ENCODE measurements around the gene SSTR3. TPM values are rescaled to one million over a fixed set of nuclear protein-coding genes. Genes with fewer than 3 reads are reported as not detected.

Gene SSTR3
- total and polyA plus RNA-seq, 9 of the 15 experiments (the other 6 are each of a cell fraction or from before 2014, with no cell fraction given): 0.03 TPM; not detected in 8

- TF ChIP-seq RB1 (IDR thresholded peaks at IDR 0.05; ENCODE audit: low read depth) (no peak), ZNF740 (CRISPR knock-in tag; IDR thresholded peaks at IDR 0.05) (no peak; the same call in 1 of the 2 replicates), ZNF740 (tag; IDR thresholded peaks at IDR 0.05) (no peak), ZBED1 (IDR thresholded peaks at IDR 0.05) (no peak), THRAP3 (IDR thresholded peaks at IDR 0.05; ENCODE audit: borderline replicate concordance) (no peak), NUFIP1 (IDR thresholded peaks at IDR 0.05; ENCODE audit: partially characterized antibody) (no peak), TCF7L2 (IDR thresholded peaks at IDR 0.05; ENCODE audit: low read depth, low read length) (no peak)
These were observed 14.2 kb upstream of the SSTR3 start (continued) for GRCh38 chr22:37226514-37226913.

- Histone ChIP-seq H3K27ac (ENCODE audit: extremely low read depth, low read depth, low read length) (no peak overlapping the region), H3K4me1 (replicated peaks in 1 of 2; ENCODE audit: control insufficient read depth in 2 of 2, insufficient read depth in 2 of 2, low read length in 2 of 2) (peaks cover 17 to 29% of the 10 kb centered on the region in 2 experiments), H3K9ac (ENCODE audit: insufficient read depth in 1 of 2, low read depth in 2 of 2, low read length in 2 of 2) (no peak overlapping the region), H3K9me3 (replicated peaks; ENCODE audit: control insufficient read depth, insufficient read depth, low read depth, low read length) (no peaks in the 10 kb centered on the region), H3K9me1 (ENCODE audit: control insufficient read depth, insufficient read depth, low read length) (no peaks in the 10 kb centered on the region), H3K36me3 (ENCODE audit: control insufficient read depth, insufficient read depth, low read length) (peaks cover 60% of the 10 kb centered on the region; the same call in 2 of the 3 replicates), H4K20me1 (replicated peaks; ENCODE audit: control insufficient read depth, insufficient read depth, low read length) (no peaks in the 10 kb centered on the region), H3K79me2 (ENCODE audit: control insufficient read depth, insufficient read depth, low read length) (peaks cover 12% of the 10 kb centered on the region), H3K4me3 (no peak overlapping the region), H3K4me2 (ENCODE audit: insufficient read depth, low read length) (no peak overlapping the region), H2AFZ (ENCODE audit: low read depth, low read length) (no peak overlapping the region), H3K27me3 (ENCODE audit: control insufficient read depth in 2 of 2, insufficient read depth in 2 of 2, low read length in 2 of 2) (no peaks in the 10 kb centered on the region)
- ChIA-PET CTCF (ENCODE audit: low intra/inter-chr PET ratio) (no interaction called here), POLR2A (interaction anchor here (0.8 to 1.6 kb wide), 2 partner anchors 10 to 16 kb away, joined by 3 to 4 read pairs; no protein-coding TSS in a partner anchor)
- WGBS (ENCODE audit: insufficient coverage, low coverage, missing lambda C conversion rate): 91% methylated on average over 3 of the region's 4 CpGs
- TF ChIP-seq HNRNPH1 (optimal IDR thresholded peaks at IDR 0.05; ENCODE audit: low read depth, low read length) (no peak), GATAD2A (IDR thresholded peaks at IDR 0.05) (no peak), FOXM1 (IDR thresholded peaks at IDR 0.05; ENCODE audit: low read depth) (no peak), FOXM1 (CRISPR knock-in tag; IDR thresholded peaks at IDR 0.05; ENCODE audit: low read depth) (no peak), CAMTA2 (CRISPR knock-in tag; conservative IDR thresholded peaks at IDR 0.05) (no peak), SMARCE1 (IDR thresholded peaks at IDR 0.05) (no peak), ZNF143 (CRISPR knock-in tag; IDR thresholded peaks at IDR 0.05) (no peak)
- FAIRE-seq (no peak), DNase-seq (ENCODE audit: extremely low read depth in 1 of 4, low spot score in 3 of 4) (no peak), ATAC-seq (no peak)
- no TSS peak for BruUV-seq (replicated peaks)
- intact Hi-C loops (cut with micrococcal nuclease): no loop called here
- in situ Hi-C loops (cut with MboI): no loop called here
These were observed 13.8 kb upstream of the SSTR3 start for GRCh38 chr22:37226087-37226486.

Data from K562 (cell line).